Gastrocnemius medialis (tissue), 4 donors: Measurements from ENCODE around the gene MYH7B. TPM values are rescaled to one million over a fixed set of nuclear protein-coding genes. Genes with fewer than 3 reads are reported as not detected.
A peak's percentile ranks its signal among the peaks of the same experiment; 100 is the strongest.

Source experiments
- ATAC-seq, 2 donors: fragments of 150-250 bp; one replicate each; pipeline ENCODE4 v1.9.1; 2016
- DNase-seq, 2 donors: peaks; one replicate each; pipeline ENCODE4 v3.0.0-alpha.2; 2019
- H3K27ac ChIP-seq, 4 donors: fragments of 200-600 bp; sonication (generic); 1 replicate in 1 of 4; 2 replicates in 3 of 4; pipeline ENCODE4 v1.5.1; 2016 to 2018; ENCODE audit warnings: mild to moderate bottlenecking in 2 of 4, moderate library complexity in 1 of 4
- H3K27me3 ChIP-seq, 3 donors: fragments of 200-600 bp; sonication (generic) in 2 of 3; 1 replicate in 1 of 3; 2 replicates in 2 of 3; pipeline versions ENCODE4 v1.5.1 to v1.6.0; 2016 to 2019; ENCODE audit warnings: mild to moderate bottlenecking in 1 of 3, moderate library complexity in 1 of 3
- H3K36me3 ChIP-seq, 2 donors: fragments of 200-600 bp; sonication (generic) in 1 of 2; one replicate each; pipeline ENCODE4 v1.5.1; 2017 to 2018
- H3K4me1 ChIP-seq, 2 donors: fragments of 200-600 bp; sonication (generic) in 1 of 2; one replicate each; pipeline ENCODE4 v1.5.1; 2016 to 2017; ENCODE audit warnings: mild to moderate bottlenecking in 2 of 2
- H3K4me3 ChIP-seq, 4 donors: fragments of 200-600 bp; sonication (generic) in 3 of 4; 1 replicate in 1 of 4; 2 replicates in 3 of 4; pipeline ENCODE4 v1.5.1; 2016 to 2019; ENCODE audit warnings: mild to moderate bottlenecking in 2 of 4
- H3K9me3 ChIP-seq, 3 donors: fragments of 200-600 bp; sonication (generic) in 2 of 3; 1 replicate in 1 of 3; 2 replicates in 2 of 3; pipeline ENCODE4 v1.5.1; 2016 to 2019
- CTCF ChIP-seq, 5 experiments: fragments of 450-650 bp in 3 of 5; fragments of 200-600 bp in 2 of 5; sonication (generic) in 2 of 5; IDR thresholded peaks in 4 of 5; conservative IDR thresholded peaks in 1 of 5; 1 replicate in 4 of 5; 2 replicates in 1 of 5; pipeline ENCODE4 v1.5.1; 2016 to 2019; ENCODE audit warnings: antibody characterized with exemption in 5 of 5, mild to moderate bottlenecking in 3 of 5, moderate library complexity in 3 of 5
- POLR2A ChIP-seq, 2 donors: fragments of 450-650 bp; IDR thresholded peaks; one replicate each; pipeline ENCODE4 v1.6.1; 2017; ENCODE audit warnings: antibody characterized with exemption in 2 of 2, mild to moderate bottlenecking in 2 of 2, moderate library complexity in 2 of 2
- in situ Hi-C, 4 donors: fragments of 200-750 bp; cut with MboI; loops; one replicate each; pipeline versions ENCODE4 v1.15.0 to v1.8.0; 2017; ENCODE audit warnings: low sequenced_read_pairs in 4 of 4
- intact Hi-C: fragments of 100-400 bp; cut with DNase I; formaldehyde crosslinking; loops from one replicate; pipeline ENCODE4 v1.15.1; 2023; ENCODE audit warnings: low total_unique reads
- total RNA-seq, 4 donors: library from RNA; depleted of rRNA; stranded (reverse); fragments of >200 nt; gene quantifications; one replicate each; pipeline versions ENCODE4 v1.1.0 to v1.2.3, GENCODE V29; 2016

MYH7B gene
- total RNA-seq, 4 donors from 2014 or later, result 1.6 to 8.5 (median 3.3) TPM

GRCh38 chr20:34938466-34939163, 17.1 kb upstream of the MYH7B start:
- H3K36me3 ChIP-seq, result peaks cover 0 to 22% of the 10 kb centered on the region in 2 donors
- peak; percentile 40 to 57 for DNase-seq
- TF ChIP-seq POLR2A (IDR thresholded peaks at IDR 0.05) (no peak), CTCF (IDR thresholded peaks at IDR 0.05 in 4 of 5, conservative IDR thresholded peaks at IDR 0.05 in 1 of 5) (no peak)
- no peak overlapping the region for H3K4me3 ChIP-seq
- H3K27me3 ChIP-seq, result no peaks in the 10 kb centered on the region
- in situ Hi-C loops (no loop called here), intact Hi-C loops (no loop called here)
- H3K4me1 ChIP-seq, result peaks cover 41 to 49% of the 10 kb centered on the region in 2 donors
- ATAC-seq, result peak; percentile 6 to 35
- peak overlapping the region; percentile 75 to 88 (median 79) for H3K27ac ChIP-seq
- H3K9me3 ChIP-seq, result no peaks in the 10 kb centered on the region

GRCh38 chr20:34940081-34940481, 15.6 kb upstream of the MYH7B start:
- ATAC-seq (peak; percentile 84 to 92), DNase-seq (peak; percentile 74 to 84)
- in situ Hi-C loops, result no loop called here
- no peaks in the 10 kb centered on the region for H3K27me3 ChIP-seq
- no peak for TF ChIP-seq CTCF (IDR thresholded peaks at IDR 0.05 in 4 of 5, conservative IDR thresholded peaks at IDR 0.05 in 1 of 5)
- peak in 1 of 2 donors; percentile 29 for TF ChIP-seq POLR2A (IDR thresholded peaks at IDR 0.05)
- peak overlapping the region; percentile 75 to 88 (median 79) for H3K27ac ChIP-seq
- H3K36me3 ChIP-seq, result peaks cover 0 to 18% of the 10 kb centered on the region in 2 donors
- no peak overlapping the region for H3K4me3 ChIP-seq
- intact Hi-C loops, result no loop called here
- peaks cover 48 to 49% of the 10 kb centered on the region in 2 donors for H3K4me1 ChIP-seq
- no peaks in the 10 kb centered on the region for H3K9me3 ChIP-seq

- peak overlapping the region; percentile 75 to 88 (median 79) for H3K27ac ChIP-seq
- ATAC-seq (no peak), DNase-seq (no peak)
- peaks cover 0 to 12% of the 10 kb centered on the region in 2 donors for H3K36me3 ChIP-seq
- H3K9me3 ChIP-seq, result no peaks in the 10 kb centered on the region
- no peak overlapping the region for H3K4me3 ChIP-seq
- in situ Hi-C loops (no loop called here), intact Hi-C loops (no loop called here)
- TF ChIP-seq CTCF (IDR thresholded peaks at IDR 0.05 in 4 of 5, conservative IDR thresholded peaks at IDR 0.05 in 1 of 5), result no peak
- no peak for TF ChIP-seq POLR2A (IDR thresholded peaks at IDR 0.05)
- H3K27me3 ChIP-seq, result no peaks in the 10 kb centered on the region
- H3K4me1 ChIP-seq, result peaks cover 53% of the 10 kb centered on the region in 2 donors
Observed at GRCh38 chr20:34941226-34941625, 14.4 kb upstream of the MYH7B start.

GRCh38 chr20:34942301-34942700, 13.4 kb upstream of the MYH7B start:
- no peaks in the 10 kb centered on the region for H3K9me3 ChIP-seq
- no peaks in the 10 kb centered on the region for H3K27me3 ChIP-seq
- DNase-seq (no peak), ATAC-seq (no peak)
- in situ Hi-C loops, result no loop called here
- peak overlapping the region; percentile 75 to 88 (median 79) for H3K27ac ChIP-seq
- intact Hi-C loops, result no loop called here
- peaks cover 50 to 57% of the 10 kb centered on the region in 2 donors for H3K4me1 ChIP-seq
- TF ChIP-seq POLR2A (IDR thresholded peaks at IDR 0.05) (no peak), CTCF (IDR thresholded peaks at IDR 0.05 in 4 of 5, conservative IDR thresholded peaks at IDR 0.05 in 1 of 5) (no peak)
- peaks cover 0 to 12% of the 10 kb centered on the region in 2 donors for H3K36me3 ChIP-seq
- H3K4me3 ChIP-seq, result no peak overlapping the region
